ENCODE data around the gene RIT2. TPM values are rescaled to one million over a fixed set of nuclear protein-coding genes. Genes with fewer than 3 reads are reported as not detected.
"Not testable (repeated sequence)": the region's sequence is repeated elsewhere in the genome, so short reads cannot be mapped to it uniquely, and the experiment has no call there.

The RIT2 gene
- total RNA-seq, 1 experiment from 2014 or later, result not detected

DNA sequence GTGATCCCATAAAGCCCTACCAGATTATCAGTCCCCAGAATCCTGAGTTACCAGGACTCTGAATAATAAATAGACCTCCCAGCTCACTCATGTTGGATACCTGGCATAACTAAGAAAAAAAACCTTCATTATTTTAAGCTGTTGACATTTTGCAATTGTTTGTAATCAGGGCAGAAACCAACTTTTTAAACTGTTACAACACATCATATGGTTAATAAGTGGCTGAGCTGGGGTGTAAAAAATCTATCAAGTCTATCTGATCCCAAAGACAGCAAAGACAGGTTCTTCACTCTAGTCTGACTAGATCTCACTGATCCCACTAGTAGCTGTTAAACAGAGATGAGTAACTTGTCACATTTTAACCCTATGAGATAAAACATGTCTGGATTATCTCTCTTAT lies 370.3 kb downstream of the RIT2 start:
- CTCF ChIA-PET, result interaction anchor here (0.6 kb wide), 1 partner anchor 259 kb away, joined by 4 read pairs; no protein-coding TSS in a partner anchor
- POLR2A ChIA-PET, result interaction anchor here (0.6 kb wide), 1 partner anchor 1060 kb away, joined by 3 read pairs; no protein-coding TSS in a partner anchor

DNA sequence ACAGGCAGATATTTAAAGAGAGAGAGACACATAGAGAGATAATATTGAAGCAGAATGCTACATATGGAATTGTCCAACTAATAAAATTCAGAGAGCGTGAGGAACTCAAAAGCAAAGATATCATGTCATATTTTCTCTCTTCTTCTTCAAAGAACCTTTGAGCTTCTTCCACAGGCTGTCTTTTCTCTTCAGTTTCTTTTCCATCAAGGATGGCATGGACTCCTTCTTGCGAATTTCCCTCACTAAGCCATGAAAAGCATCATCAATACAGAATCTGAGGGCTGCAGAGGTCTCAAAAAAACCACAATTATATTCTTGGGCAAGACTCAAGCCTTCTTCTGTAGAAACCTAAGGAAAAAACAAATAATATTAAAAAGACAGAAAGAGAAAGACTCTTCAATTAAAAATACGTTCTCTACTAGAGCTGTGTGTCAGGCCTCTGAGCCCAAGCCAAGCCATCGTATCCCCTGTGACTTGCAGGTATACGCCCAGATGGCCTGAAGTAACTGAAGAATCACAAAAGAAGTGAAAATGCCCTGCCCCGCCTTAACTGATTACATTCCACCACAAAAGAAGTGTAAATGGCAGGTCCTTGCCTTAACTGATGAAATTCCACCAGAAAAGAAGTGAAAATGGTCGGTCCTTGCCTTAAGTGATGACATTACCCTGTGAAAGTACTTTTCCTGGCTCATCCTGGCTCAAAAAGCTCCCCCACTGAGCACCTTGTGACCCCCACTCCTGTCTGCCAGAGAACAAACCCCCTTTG lies 371.9 kb downstream of the RIT2 start:
- Mint-ChIP-seq H3K27me3 (ENCODE audit: insufficient read depth, unreplicated experiment) (peaks cover 45% of the 10 kb centered on the region), H3K27ac (ENCODE audit: low read depth, unreplicated experiment) (no peak overlapping the region), H3K36me3 (ENCODE audit: insufficient read depth, unreplicated experiment) (no peaks in the 10 kb centered on the region), H3K4me1 (ENCODE audit: insufficient read depth, unreplicated experiment) (no peaks in the 10 kb centered on the region), H3K4me3 (ENCODE audit: unreplicated experiment) (no peak overlapping the region), H3K9me3 (ENCODE audit: unreplicated experiment) (no peaks in the 10 kb centered on the region)
- TF ChIP-seq, protein P1, sequence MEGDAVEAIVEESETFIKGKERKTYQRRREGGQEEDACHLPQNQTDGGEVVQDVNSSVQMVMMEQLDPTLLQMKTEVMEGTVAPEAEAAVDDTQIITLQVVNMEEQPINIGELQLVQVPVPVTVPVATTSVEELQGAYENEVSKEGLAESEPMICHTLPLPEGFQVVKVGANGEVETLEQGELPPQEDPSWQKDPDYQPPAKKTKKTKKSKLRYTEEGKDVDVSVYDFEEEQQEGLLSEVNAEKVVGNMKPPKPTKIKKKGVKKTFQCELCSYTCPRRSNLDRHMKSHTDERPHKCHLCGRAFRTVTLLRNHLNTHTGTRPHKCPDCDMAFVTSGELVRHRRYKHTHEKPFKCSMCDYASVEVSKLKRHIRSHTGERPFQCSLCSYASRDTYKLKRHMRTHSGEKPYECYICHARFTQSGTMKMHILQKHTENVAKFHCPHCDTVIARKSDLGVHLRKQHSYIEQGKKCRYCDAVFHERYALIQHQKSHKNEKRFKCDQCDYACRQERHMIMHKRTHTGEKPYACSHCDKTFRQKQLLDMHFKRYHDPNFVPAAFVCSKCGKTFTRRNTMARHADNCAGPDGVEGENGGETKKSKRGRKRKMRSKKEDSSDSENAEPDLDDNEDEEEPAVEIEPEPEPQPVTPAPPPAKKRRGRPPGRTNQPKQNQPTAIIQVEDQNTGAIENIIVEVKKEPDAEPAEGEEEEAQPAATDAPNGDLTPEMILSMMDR (IDR thresholded peaks at IDR 0.05; ENCODE audit: unreplicated experiment), result no peak
- CTCF ChIA-PET, result interaction anchor here (0.7 to 0.8 kb wide), 3 partner anchors 13 to 299 kb away, joined by 3 to 4 read pairs (median 4); no protein-coding TSS in a partner anchor
- no peak for DNase-seq (ENCODE audit: unreplicated experiment)
- intact Hi-C loops (cut with micrococcal nuclease), result no loop called here
- BruUV-seq (replicated peaks), result no TSS peak
- POLR2A ChIA-PET, result interaction anchor here (0.5 kb wide), 1 partner anchor 486 kb away, joined by 3 read pairs; no protein-coding TSS in a partner anchor

More for the DNA sequence above, 370.3 kb downstream of the RIT2 start:
- Mint-ChIP-seq H3K4me1 (ENCODE audit: insufficient read depth, unreplicated experiment) (no peaks in the 10 kb centered on the region), H3K4me3 (ENCODE audit: unreplicated experiment) (no peak overlapping the region), H3K9me3 (ENCODE audit: unreplicated experiment) (no peaks in the 10 kb centered on the region), H3K36me3 (ENCODE audit: insufficient read depth, unreplicated experiment) (no peaks in the 10 kb centered on the region), H3K27me3 (ENCODE audit: insufficient read depth, unreplicated experiment) (peaks cover 52% of the 10 kb centered on the region), H3K27ac (ENCODE audit: low read depth, unreplicated experiment) (no peak overlapping the region)
- intact Hi-C loops (cut with micrococcal nuclease), result no loop called here
- TF ChIP-seq, protein P1 (IDR thresholded peaks at IDR 0.05; ENCODE audit: unreplicated experiment), result no peak
- no TSS peak for BruUV-seq (replicated peaks)
- DNase-seq (ENCODE audit: unreplicated experiment), result no peak

DNA sequence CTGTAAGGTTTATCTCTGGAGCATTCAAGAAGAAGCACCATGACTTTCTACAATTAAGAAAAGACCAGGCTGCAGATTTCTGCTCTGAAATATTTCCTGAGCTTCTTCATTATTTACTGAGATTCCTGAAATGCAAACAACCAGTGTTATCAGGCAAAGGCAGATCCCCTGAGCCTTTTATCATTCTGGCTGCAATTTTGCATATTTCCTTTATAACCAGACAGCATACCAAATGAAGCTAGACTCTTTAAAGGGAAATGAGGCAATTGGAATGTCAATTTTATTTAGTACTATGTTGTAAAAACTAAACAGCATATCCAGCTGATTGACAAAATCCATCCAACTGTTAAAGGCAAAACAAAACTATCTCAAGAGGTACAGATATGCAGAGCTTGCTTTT lies 372.5 kb downstream of the RIT2 start:
- TF ChIP-seq, protein P1 (IDR thresholded peaks at IDR 0.05; ENCODE audit: unreplicated experiment), result no peak
- intact Hi-C loops (cut with micrococcal nuclease), result no loop called here
- CTCF ChIA-PET, result interaction anchor here (0.7 to 0.8 kb wide), 2 partner anchors 12 to 299 kb away, joined by 3 to 4 read pairs; no protein-coding TSS in a partner anchor
- no peak overlapping the region for H3K27ac Mint-ChIP-seq (ENCODE audit: low read depth, unreplicated experiment)
- POLR2A ChIA-PET, result interaction anchor here (0.5 kb wide), 1 partner anchor 487 kb away, joined by 3 read pairs; no protein-coding TSS in a partner anchor
- H3K4me3 Mint-ChIP-seq (ENCODE audit: unreplicated experiment), result no peak overlapping the region
- H3K27me3 Mint-ChIP-seq (ENCODE audit: insufficient read depth, unreplicated experiment), result peaks cover 44% of the 10 kb centered on the region
- no TSS peak for BruUV-seq (replicated peaks)
- no peaks in the 10 kb centered on the region for H3K4me1 Mint-ChIP-seq (ENCODE audit: insufficient read depth, unreplicated experiment)
- DNase-seq (ENCODE audit: unreplicated experiment), result no peak
- no peaks in the 10 kb centered on the region for H3K36me3 Mint-ChIP-seq (ENCODE audit: insufficient read depth, unreplicated experiment)
- peaks cover 5% of the 10 kb centered on the region for H3K9me3 Mint-ChIP-seq (ENCODE audit: unreplicated experiment)

DNA sequence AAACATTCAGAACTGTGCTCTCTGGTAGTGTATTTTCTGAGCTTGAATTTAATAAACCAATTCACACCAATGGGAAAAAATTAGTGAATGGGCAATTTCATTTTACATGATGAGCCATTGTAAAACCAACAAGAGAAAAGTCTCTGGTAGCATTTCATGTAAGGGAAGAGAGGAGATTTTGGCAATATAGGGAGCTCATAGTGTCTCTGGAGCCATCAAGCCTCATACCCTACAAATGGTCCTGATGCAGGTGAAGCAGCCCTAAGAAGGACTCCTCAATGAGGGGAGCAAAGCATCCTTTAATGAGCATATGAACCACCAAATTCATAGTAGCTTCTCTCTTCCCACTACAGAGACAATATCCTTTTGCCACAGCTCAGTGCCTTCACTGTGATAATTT lies 373.0 kb downstream of the RIT2 start:
- TF ChIP-seq, protein P1 (IDR thresholded peaks at IDR 0.05; ENCODE audit: unreplicated experiment), result no peak
- CTCF ChIA-PET, result interaction anchor here (0.6 to 1.0 kb wide), 4 partner anchors 12 to 298 kb away, joined by 3 to 5 read pairs (median 4); no protein-coding TSS in a partner anchor
- H3K27ac Mint-ChIP-seq (ENCODE audit: low read depth, unreplicated experiment), result no peak overlapping the region
- no TSS peak for BruUV-seq (replicated peaks)
- H3K9me3 Mint-ChIP-seq (ENCODE audit: unreplicated experiment), result peaks cover 7% of the 10 kb centered on the region
- H3K36me3 Mint-ChIP-seq (ENCODE audit: insufficient read depth, unreplicated experiment), result no peaks in the 10 kb centered on the region
- intact Hi-C loops (cut with micrococcal nuclease), result no loop called here
- no peak overlapping the region for H3K4me3 Mint-ChIP-seq (ENCODE audit: unreplicated experiment)
- no peaks in the 10 kb centered on the region for H3K4me1 Mint-ChIP-seq (ENCODE audit: insufficient read depth, unreplicated experiment)
- H3K27me3 Mint-ChIP-seq (ENCODE audit: insufficient read depth, unreplicated experiment), result peaks cover 44% of the 10 kb centered on the region
- DNase-seq (ENCODE audit: unreplicated experiment), result no peak
- POLR2A ChIA-PET, result interaction anchor here (0.5 kb wide), 1 partner anchor 487 kb away, joined by 3 read pairs; no protein-coding TSS in a partner anchor

DNA sequence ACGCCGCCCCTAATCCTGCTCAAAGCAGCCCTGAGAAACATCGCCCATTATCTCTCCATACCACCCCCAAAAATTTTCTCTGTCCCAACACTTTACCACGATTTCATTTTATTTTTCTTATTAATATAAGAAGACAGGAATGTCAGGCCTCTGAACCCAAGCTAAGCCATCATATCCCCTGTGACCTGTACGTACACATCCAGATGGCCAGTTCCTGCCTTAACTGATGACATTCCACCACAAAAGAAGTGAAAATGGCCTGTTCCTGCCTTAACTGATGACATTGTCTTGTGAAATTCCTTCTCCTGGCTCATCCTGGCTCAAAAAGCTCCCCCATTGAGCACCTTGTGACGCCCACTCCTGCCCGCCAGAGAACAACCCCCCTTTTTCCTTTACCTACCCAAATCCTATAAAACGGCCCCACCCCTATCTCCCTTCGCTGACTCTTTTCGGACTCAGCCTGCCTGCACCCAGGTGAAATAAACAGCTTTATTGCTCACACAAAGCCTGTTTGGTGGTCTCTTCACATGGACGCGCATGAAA lies 373.6 kb downstream of the RIT2 start:
- H3K9me3 Mint-ChIP-seq (ENCODE audit: unreplicated experiment); H3K36me3 Mint-ChIP-seq (ENCODE audit: insufficient read depth, unreplicated experiment); H3K4me3 Mint-ChIP-seq (ENCODE audit: unreplicated experiment); H3K4me1 Mint-ChIP-seq (ENCODE audit: insufficient read depth, unreplicated experiment); H3K27ac Mint-ChIP-seq (ENCODE audit: low read depth, unreplicated experiment); POLR2A ChIA-PET; intact Hi-C loops (cut with micrococcal nuclease); DNase-seq (ENCODE audit: unreplicated experiment); BruUV-seq (replicated peaks): not testable (repeated sequence)
- peaks cover 38% of the 10 kb centered on the region for H3K27me3 Mint-ChIP-seq (ENCODE audit: insufficient read depth, unreplicated experiment)
- CTCF ChIA-PET, result interaction anchor here (0.6 to 1.0 kb wide), 3 partner anchors 126 to 529 kb away, joined by 3 to 5 read pairs (median 3); no protein-coding TSS in a partner anchor

DNA sequence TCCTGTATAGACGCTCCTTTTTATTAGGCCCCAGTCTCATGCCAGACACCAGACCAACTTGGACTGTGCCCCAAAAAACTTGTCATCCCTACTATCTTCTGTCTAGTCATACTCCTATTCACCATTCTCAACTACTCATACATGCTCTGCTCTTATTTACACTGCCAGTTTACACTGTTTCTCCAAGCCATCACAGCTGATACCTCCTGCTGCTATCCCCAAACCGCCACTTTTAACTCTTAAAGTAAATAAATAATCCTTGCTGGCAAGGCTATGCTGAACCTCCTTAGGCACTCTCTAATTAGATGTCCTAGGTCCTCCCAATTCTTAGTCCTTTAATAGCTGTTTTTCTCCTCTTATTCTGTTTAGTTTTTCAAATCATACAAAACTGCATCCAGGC lies 374.2 kb downstream of the RIT2 start:
- H3K36me3 Mint-ChIP-seq (ENCODE audit: insufficient read depth, unreplicated experiment); H3K4me1 Mint-ChIP-seq (ENCODE audit: insufficient read depth, unreplicated experiment); DNase-seq (ENCODE audit: unreplicated experiment); H3K9me3 Mint-ChIP-seq (ENCODE audit: unreplicated experiment); H3K4me3 Mint-ChIP-seq (ENCODE audit: unreplicated experiment); H3K27ac Mint-ChIP-seq (ENCODE audit: low read depth, unreplicated experiment); POLR2A ChIA-PET; BruUV-seq (replicated peaks); intact Hi-C loops (cut with micrococcal nuclease): not testable (repeated sequence)
- H3K27me3 Mint-ChIP-seq (ENCODE audit: insufficient read depth, unreplicated experiment), result peaks cover 32% of the 10 kb centered on the region
- CTCF ChIA-PET, result interaction anchor here (0.7 kb wide), 1 partner anchor 530 kb away, joined by 3 read pairs; no protein-coding TSS in a partner anchor
